GM12892 (cell line): ENCODE data around the gene DPP6.

ENCODE experiments used
- POLR2A ChIP-seq: IDR thresholded peaks from 2 replicates; pipeline ENCODE4 v1.6.1; 2011; ENCODE audit warnings: low read depth, low read length, control low read depth
- POLR2AphosphoS5 ChIP-seq: IDR thresholded peaks from 2 replicates; pipeline ENCODE4 v1.6.1; 2011; ENCODE audit warnings: low read depth, low read length, control low read depth

- TF ChIP-seq POLR2AphosphoS5 (no peak), POLR2A (no peak)
Measured at GRCh38 chr7:154431045-154431444, 378.8 kb downstream of the DPP6 start.
